GM12891 (cell line): ENCODE measurements around the gene PKNOX1.
"Not testable (repeated sequence)": the region's sequence is repeated elsewhere in the genome, so short reads cannot be mapped to it uniquely, and the experiment has no call there.

Source experiments
- POLR2A ChIP-seq: IDR thresholded peaks from 2 replicates; pipeline ENCODE4 v1.6.1; 2011; ENCODE audit warnings: low read depth, low read length, control low read depth
- POLR2AphosphoS5 ChIP-seq: IDR thresholded peaks from 2 replicates; pipeline ENCODE4 v1.6.1; 2011; ENCODE audit warnings: low read depth, low read length, control low read depth

DNA sequence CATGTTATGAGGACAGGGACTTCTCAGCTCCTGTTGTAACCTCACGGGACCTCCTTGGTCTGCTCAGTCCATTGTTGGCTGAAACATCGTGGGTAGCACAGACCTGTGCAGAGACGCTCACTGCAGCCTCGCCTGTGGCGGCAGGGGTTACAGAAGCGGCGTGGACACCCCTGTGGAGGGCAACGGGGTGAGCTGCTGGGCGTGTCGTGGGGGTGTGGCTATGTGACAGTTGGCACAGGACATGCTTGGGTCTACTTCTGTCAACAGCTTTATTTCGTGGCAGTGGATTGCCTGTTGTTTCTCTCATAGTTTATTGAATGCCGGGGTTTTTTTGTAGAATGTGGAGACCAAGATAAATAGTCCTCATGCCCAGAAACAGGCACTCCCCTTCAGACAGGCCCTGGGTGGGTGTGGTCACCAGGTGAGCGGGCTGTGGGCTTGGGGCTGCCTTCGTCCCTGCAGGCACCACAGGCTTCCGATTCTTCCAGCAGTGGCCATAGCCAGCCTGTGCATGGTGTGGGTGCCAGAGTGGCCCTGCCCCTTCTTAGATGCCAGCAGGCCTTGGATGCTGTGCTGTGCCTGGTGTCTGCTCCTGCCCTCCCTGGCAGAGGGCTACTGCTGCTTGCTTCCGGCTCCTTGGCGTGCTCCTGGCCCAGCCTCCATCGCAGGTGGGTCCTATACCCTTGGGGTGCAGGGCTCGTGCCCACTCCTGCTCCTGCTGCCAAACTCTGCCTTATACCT is 63.7 kb downstream of the PKNOX1 start:
- not testable (repeated sequence) for TF ChIP-seq POLR2A, POLR2AphosphoS5
